GM21723 (cell line): ENCODE measurements around the gene ACCSL.

Source experiments
- ATAC-seq: cut with Tn5 transposase; IDR thresholded peaks from one replicate; pipeline ENCODE4 v1.9.1; 2021; ENCODE audit warnings: mild to moderate bottlenecking, moderate library complexity; ENCODE audit not compliant: unreplicated experiment

The ACCSL gene

GRCh38 chr11:44094260-44094868 is 46.6 kb downstream of the ACCSL start:
- peak; percentile 43 for ATAC-seq

- ATAC-seq: peak; percentile 91
Observed at GRCh38 chr11:44095506-44096359, 48.0 kb downstream of the ACCSL start, which contains the start of gene EXT2. EXT2 (plus strand) TSS chr11:44095678; CDS start chr11:44107713, 12,035 bp downstream.

GRCh38 chr11:44096360-44097185 is 48.8 kb downstream of the ACCSL start:
- no peak for ATAC-seq

GRCh38 chr11:44097821-44098220 is 50.0 kb downstream of the ACCSL start:
- ATAC-seq: no peak

GRCh38 chr11:44101098-44101497 is 53.3 kb downstream of the ACCSL start:
- no peak for ATAC-seq

GRCh38 chr11:44104481-44105294 is 56.9 kb downstream of the ACCSL start:
- no peak for ATAC-seq

GRCh38 chr11:44108260-44108659 is 60.5 kb downstream of the ACCSL start:
- no peak for ATAC-seq
